PC-9 (cell line): Measurements from ENCODE around the gene SYTL2. TPM values are rescaled to one million over a fixed set of nuclear protein-coding genes. Genes with fewer than 3 reads are reported as not detected.

Source experiments
- BruUV-seq: library from RNA; stranded (reverse); fragments of 400-500 nt; replicated peaks from 2 replicates; lab custom pipeline; 2021; lab: Mats Ljungman, UMichigan
- CTCF ChIA-PET: fragments of 300-600 bp; sonication (Branson Sonifier 250); formaldehyde crosslinking; loops from one replicate; lab custom pipeline; 2022; ENCODE audit warnings: antibody characterized with exemption; lab: Charles Lee
- POLR2A ChIA-PET: fragments of 300-600 bp; sonication (Branson Sonifier 250); formaldehyde crosslinking; loops from one replicate; lab custom pipeline; 2022; ENCODE audit warnings: antibody characterized with exemption; ENCODE audit not compliant: unreplicated experiment; lab: Charles Lee
- DNase-seq, 2 experiments: peaks; one replicate each; pipeline versions ENCODE4 v3.0.0 to v3.0.0-alpha.2; 2015 to 2022; ENCODE audit warnings: mixed read lengths in 1 of 2
- H2AFZ ChIP-seq: fragments of 200-600 bp; sonication (generic); 2 replicates; pipeline ENCODE4 v1.8.1; 2017; ENCODE audit warnings: antibody characterized with exemption
- H3F3A ChIP-seq: fragments of 200-600 bp; sonication (generic); 2 replicates; pipeline ENCODE4 v1.8.1; 2017; ENCODE audit warnings: antibody characterized with exemption, mild to moderate bottlenecking, low read depth; ENCODE audit not compliant: insufficient read depth
- H3K27ac ChIP-seq: fragments of 200-600 bp; sonication (generic); 2 replicates; pipeline ENCODE4 v1.6.1; 2016; ENCODE audit warnings: mixed run types
- H3K27me3 ChIP-seq: fragments of 200-600 bp; sonication (generic); 2 replicates; pipeline ENCODE4 v1.6.1; 2016; ENCODE audit warnings: low read depth, mixed run types; ENCODE audit not compliant: insufficient read depth
- H3K36me3 ChIP-seq: fragments of 200-600 bp; sonication (generic); 2 replicates; pipeline ENCODE4 v1.6.1; 2016; ENCODE audit warnings: low read depth, mixed run types
- H3K4me1 ChIP-seq: fragments of 200-600 bp; sonication (generic); replicated peaks from 2 replicates; pipeline ENCODE4 v1.6.1; 2016; ENCODE audit warnings: mixed run types; ENCODE audit not compliant: insufficient read depth
- H3K4me2 ChIP-seq: fragments of 200-600 bp; sonication (generic); 2 replicates; pipeline ENCODE4 v1.6.1; 2017; ENCODE audit warnings: mixed run types
- H3K4me3 ChIP-seq: fragments of 200-600 bp; sonication (generic); 2 replicates; pipeline ENCODE4 v1.6.1; 2016; ENCODE audit warnings: mixed run types
- H3K79me2 ChIP-seq: fragments of 200-600 bp; sonication (generic); 2 replicates; pipeline ENCODE4 v1.6.1; 2017; ENCODE audit warnings: low read depth, mixed run types
- H3K9me2 ChIP-seq: fragments of 200-600 bp; sonication (generic); 2 replicates; pipeline ENCODE4 v1.8.1; 2017; ENCODE audit warnings: mild to moderate bottlenecking; ENCODE audit not compliant: insufficient read depth
- H3K9me3 ChIP-seq: fragments of 200-600 bp; sonication (generic); 2 replicates; pipeline ENCODE4 v1.8.1; 2016; ENCODE audit warnings: low read depth; ENCODE audit not compliant: insufficient read depth
- H4K20me1 ChIP-seq: fragments of 200-600 bp; sonication (generic); 2 replicates; pipeline ENCODE4 v1.8.1; 2017; ENCODE audit not compliant: insufficient read depth
- CTCF ChIP-seq: fragments of 200-600 bp; sonication (generic); conservative IDR thresholded peaks from 2 replicates; pipeline ENCODE4 v1.6.1; 2017; ENCODE audit warnings: mixed run types, antibody characterized with exemption, mild to moderate bottlenecking, moderate library complexity
- EZH2 ChIP-seq: fragments of 200-600 bp; sonication (generic); IDR thresholded peaks from 2 replicates; pipeline ENCODE4 v1.8.0; 2017; ENCODE audit warnings: antibody characterized with exemption, low read depth
- intact Hi-C: fragments of 100-400 bp; cut with micrococcal nuclease; formaldehyde crosslinking; loops from one replicate; pipeline ENCODE4 v1.10.0; 2022; ENCODE audit not compliant: unreplicated experiment
- total RNA-seq: library from RNA; stranded (reverse); gene quantifications from 2 replicates; pipeline ENCODE4 v1.2.3, GENCODE V29; 2021

SYTL2 gene
- total RNA-seq, 1 experiment from 2014 or later, result 13.3 TPM

- peaks cover 23% of the 10 kb centered on the region for H3F3A ChIP-seq
- H3K9me3 ChIP-seq, result no peaks in the 10 kb centered on the region
- BruUV-seq, result no TSS peak
- H3K9me2 ChIP-seq, result no peaks in the 10 kb centered on the region
- H3K4me2 ChIP-seq, result peak overlapping the region; percentile 12; the same call in 1 of the 2 replicates
- POLR2A ChIA-PET, result interaction anchor here (0.7 kb wide), 1 partner anchor 27 kb away, joined by 4 read pairs; no protein-coding TSS in a partner anchor
- no peak for DNase-seq
- CTCF ChIA-PET, result no interaction called here
- no peaks in the 10 kb centered on the region for H4K20me1 ChIP-seq
- H3K27me3 ChIP-seq, result no peaks in the 10 kb centered on the region
- H3K36me3 ChIP-seq, result no peaks in the 10 kb centered on the region
- no peak overlapping the region for H2AFZ ChIP-seq
- H3K4me3 ChIP-seq, result no peak overlapping the region
- no peak overlapping the region for H3K27ac ChIP-seq
- peaks cover 28% of the 10 kb centered on the region for H3K4me1 ChIP-seq
- intact Hi-C loops, result no loop called here
- no peaks in the 10 kb centered on the region for H3K79me2 ChIP-seq
- TF ChIP-seq CTCF (no peak), EZH2 (no peak)
Measured at GRCh38 chr11:85718126-85718943, 92.6 kb downstream of the SYTL2 start.

- no peaks in the 10 kb centered on the region for H3K36me3 ChIP-seq
- H4K20me1 ChIP-seq, result no peaks in the 10 kb centered on the region
- TF ChIP-seq EZH2 (no peak), CTCF (no peak)
- H2AFZ ChIP-seq, result no peak overlapping the region
- no peak overlapping the region for H3K4me3 ChIP-seq
- ChIA-PET POLR2A (no interaction called here), CTCF (no interaction called here)
- peaks cover 19% of the 10 kb centered on the region for H3K4me1 ChIP-seq
- H3K9me2 ChIP-seq, result no peaks in the 10 kb centered on the region
- peak in 1 of 2 experiments; percentile 10 for DNase-seq
- no peaks in the 10 kb centered on the region for H3K27me3 ChIP-seq
- H3K79me2 ChIP-seq, result no peaks in the 10 kb centered on the region
- H3K9me3 ChIP-seq, result no peaks in the 10 kb centered on the region
- no TSS peak for BruUV-seq
- H3K4me2 ChIP-seq, result no peak overlapping the region
- intact Hi-C loops, result no loop called here
- peaks cover 16% of the 10 kb centered on the region; the same call in 1 of the 2 replicates for H3F3A ChIP-seq
- no peak overlapping the region for H3K27ac ChIP-seq
Measured at GRCh38 chr11:85717429-85717828, 93.5 kb downstream of the SYTL2 start.

GRCh38 chr11:85712953-85713352 lies 98.0 kb downstream of the SYTL2 start:
- H3K4me2 ChIP-seq, result no peak overlapping the region
- ChIA-PET POLR2A (no interaction called here), CTCF (no interaction called here)
- no peak for TF ChIP-seq CTCF
- no peak for TF ChIP-seq EZH2
- 0 out of 2 replicates have a peak, but pooled peaks cover 5% of the 10 kb centered on the region for H3F3A ChIP-seq
- no peaks in the 10 kb centered on the region for H3K9me2 ChIP-seq
- H3K4me3 ChIP-seq, result no peak overlapping the region
- intact Hi-C loops, result no loop called here
- H3K9me3 ChIP-seq, result no peaks in the 10 kb centered on the region
- DNase-seq, result no peak
- H3K27me3 ChIP-seq, result no peaks in the 10 kb centered on the region
- no TSS peak for BruUV-seq
- no peaks in the 10 kb centered on the region for H3K4me1 ChIP-seq
- no peaks in the 10 kb centered on the region for H3K36me3 ChIP-seq
- H3K27ac ChIP-seq, result no peak overlapping the region
- H3K79me2 ChIP-seq, result no peaks in the 10 kb centered on the region
- no peaks in the 10 kb centered on the region for H4K20me1 ChIP-seq
- H2AFZ ChIP-seq, result no peak overlapping the region
